Brain pericyte (primary cell): ENCODE data around the gene MBD3.

Experiments
- DNase-seq: peaks from one replicate; pipeline ENCODE4 v3.0.0-alpha.2; 2012; ENCODE audit warnings: low read depth, low spot score

Gene MBD3

DNA sequence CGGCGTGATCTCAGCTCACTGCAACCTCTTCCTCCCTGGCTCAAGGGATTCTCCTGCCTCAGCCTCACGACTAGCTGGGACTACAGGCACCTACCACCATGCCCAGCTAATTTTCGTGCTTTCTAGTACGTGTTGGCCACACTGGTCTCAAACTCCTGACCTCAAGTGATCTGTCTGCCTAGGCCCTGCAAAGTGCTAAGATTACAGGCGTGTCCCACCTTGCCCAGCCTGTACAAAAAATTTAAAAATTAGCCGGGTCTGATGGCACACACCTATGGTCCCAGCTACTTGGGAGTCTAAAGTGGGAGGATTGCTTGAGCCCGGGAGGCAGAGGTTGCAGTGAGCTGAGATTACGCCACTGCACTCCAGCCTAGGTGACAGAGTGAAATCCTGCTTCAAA lies 19.9 kb downstream of the MBD3 start:
- no peak for DNase-seq

DNA sequence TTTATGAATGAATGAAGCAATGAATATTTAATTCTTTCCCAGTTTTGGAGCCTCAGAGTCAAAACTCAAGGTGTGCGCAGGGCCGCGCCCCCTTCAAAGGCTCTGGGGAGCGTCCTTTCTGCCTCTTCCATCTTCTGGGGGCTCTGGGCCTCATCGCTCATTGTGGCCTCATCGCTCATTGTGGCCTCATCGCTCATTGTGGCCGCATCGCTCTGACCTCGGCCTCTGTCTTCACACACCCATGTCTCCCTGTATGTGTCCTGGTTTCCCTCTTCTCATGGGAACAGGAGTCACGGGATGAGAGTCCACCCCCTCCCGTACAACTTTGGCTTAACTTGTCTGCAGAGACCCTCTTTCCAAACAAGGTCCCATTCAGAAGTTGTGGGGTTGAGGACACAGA lies 21.3 kb downstream of the MBD3 start:
- DNase-seq, result no peak

DNA sequence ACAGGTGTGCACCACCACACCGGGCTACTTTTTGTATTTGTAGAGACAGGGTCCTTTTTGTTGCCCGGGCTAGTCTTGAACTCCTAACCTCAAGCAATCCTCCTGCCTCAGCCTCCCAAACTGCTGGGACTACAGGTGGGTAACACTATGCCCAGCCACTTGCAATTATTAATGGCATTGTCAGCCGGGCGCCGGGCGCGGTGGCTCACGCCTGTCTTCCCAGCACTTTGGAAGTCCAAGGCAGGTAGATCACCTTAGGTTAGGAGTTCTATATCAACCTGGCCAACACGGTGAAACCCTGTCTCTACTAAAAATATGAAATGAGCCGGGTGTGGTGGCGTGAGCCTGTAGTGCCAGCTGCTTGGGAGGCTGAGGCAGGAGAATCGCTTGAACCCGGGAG lies 21.8 kb downstream of the MBD3 start:
- no peak for DNase-seq

DNA sequence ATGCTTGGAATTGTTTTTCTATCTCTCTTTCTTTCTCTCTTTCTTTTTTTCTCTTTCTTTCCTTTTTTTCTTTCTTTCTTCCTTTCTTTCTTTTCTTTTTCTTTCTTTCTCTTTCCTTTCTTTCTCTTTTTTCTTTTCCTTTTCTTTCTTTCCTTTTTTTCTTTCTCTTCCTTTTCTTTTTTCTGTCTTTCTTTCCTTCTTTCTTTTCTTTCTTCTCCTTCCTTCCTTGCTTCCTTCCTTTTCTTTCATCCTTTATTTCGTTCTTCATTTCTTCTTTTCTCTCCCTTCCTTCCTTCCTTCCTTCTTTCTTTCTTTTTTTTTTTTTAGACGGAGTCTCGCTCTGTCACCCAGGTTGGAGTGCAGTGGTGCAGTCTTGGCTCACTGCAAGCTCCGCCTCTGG lies 22.7 kb downstream of the MBD3 start:
- no peak for DNase-seq

DNA sequence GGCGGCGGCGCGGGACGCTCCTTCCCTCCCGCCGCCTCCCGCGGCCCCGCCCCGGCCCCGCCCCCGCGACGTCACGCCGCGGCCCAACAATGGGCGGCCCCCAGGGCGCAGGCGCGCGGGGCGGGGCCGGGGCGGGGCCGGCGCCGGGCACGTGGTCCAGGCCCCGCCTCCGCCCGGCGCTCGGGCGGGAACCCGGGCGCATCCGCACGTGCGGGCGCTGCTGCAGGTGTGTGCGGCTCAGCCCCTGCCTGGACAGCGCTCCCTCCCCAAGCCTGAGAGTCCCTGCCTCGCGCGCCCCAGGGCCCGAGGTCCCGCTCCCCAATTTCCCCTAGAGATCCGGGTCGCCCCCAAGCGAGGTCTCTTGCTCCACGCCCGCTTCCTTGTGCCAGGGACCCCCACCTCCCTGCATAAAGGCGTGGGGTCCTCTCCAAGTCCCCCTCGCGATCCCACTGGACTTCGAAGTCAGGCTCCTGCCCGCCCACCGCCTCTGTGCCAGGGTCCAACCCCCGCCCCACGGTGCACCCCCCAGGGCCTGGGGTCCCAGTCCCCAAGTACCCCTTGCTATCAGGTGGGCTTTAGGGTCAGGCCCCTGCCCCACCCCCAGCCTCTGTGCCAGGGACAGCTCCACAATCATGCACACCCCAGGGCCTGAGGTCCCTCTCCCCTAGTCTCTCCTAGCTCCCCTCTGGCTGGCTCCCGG lies 24.2 kb downstream of the MBD3 start, which contains the start of gene MEX3D:
MEX3D (minus strand) TSS at position 6 of the 700 bp plus-strand sequence. CDS start 267 bp downstream, outside the sequence.
- DNase-seq, result no peak

DNA sequence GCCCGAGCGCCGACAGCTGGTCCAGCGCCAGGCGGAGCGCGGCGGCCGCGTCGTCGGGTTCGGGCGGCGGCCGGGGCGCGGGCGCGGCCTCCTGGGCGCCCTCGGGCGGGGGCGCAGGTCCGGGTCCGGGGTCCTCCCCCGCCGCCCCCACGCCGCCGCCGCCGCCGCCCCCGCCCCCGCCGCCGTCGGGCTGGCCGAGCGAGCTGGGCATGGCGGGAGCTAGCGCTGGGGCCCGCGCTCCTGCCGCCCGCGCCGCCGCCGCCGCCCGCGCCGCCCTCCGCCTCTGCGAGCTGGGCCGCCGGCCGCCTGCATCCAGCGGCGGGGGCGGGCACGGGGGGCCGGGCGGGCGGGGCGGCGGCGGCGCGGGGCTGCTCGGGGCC lies 24.8 kb downstream of the MBD3 start:
- DNase-seq, result no peak

DNA sequence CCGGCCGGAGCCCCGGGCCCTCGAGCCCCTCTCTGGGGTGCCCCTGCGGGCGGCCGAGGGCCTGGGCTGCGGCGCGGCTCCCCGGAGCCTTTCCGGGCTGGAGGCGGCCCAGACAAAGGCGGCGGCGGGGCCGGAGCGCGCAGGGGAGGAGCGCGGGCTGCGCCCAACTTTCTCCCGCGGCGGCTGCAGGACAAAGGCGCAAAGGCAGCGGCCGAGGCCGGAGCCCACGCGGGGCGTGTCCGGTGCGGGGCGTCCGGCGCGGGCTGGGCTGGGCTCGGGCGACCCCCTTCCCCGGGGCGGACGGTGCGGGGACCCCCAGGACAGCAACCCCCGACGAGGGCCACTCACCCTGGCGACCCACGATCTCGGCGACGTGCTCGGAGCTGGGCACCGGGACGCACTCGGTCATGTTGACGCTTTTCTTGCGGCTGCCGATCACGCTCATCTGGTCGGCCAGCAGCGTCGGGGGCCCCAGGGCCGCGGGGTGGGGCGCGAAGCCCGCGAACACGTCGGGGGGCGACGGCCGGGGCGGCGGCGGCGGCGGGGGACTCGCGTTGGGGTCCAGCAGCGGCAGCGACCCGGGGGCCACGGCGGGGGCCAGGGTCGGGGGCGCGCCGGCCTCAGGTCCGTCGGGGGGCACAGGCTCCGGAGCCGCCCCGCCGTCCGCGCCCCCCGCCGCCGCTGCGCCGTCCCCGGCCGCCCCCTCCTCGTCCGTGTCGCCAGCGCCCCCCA lies 25.4 kb downstream of the MBD3 start:
- no peak for DNase-seq

DNA sequence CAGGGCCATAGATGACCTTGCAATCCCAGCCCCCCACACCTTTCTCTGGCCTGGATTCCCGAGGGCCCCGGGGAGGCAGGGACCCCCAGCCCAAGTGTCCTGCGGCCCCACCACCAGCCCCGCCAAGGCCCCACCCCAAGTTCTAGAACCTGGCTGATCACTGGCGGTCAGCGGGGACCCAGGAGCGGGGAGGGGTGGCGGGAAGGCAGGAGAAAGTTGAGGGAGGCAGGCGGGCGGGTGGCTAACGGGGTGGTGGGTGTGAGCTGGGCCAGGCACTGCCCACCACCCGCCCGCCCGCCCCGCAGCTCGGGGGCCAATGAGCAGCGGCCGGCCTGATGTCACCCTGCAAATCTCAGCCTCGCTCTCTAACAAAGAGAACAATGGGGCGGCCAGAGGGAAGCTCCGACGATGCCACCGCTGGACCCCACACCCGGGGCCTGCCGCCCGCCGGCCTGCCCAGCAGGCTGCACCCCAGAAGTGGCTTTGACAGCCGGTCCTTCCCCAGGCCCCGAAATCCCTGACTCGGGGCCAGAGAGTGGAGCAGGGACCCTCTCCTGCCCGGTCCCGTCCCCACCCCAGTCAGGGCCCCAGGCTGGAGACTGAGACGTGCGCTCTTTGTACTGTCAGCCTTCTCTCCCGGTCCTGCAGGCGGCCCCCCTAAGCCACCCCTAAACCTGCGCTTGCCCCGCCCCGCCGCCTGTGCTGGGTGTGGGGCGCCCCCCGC lies 26.1 kb downstream of the MBD3 start:
- DNase-seq, result peak; percentile 41

DNA sequence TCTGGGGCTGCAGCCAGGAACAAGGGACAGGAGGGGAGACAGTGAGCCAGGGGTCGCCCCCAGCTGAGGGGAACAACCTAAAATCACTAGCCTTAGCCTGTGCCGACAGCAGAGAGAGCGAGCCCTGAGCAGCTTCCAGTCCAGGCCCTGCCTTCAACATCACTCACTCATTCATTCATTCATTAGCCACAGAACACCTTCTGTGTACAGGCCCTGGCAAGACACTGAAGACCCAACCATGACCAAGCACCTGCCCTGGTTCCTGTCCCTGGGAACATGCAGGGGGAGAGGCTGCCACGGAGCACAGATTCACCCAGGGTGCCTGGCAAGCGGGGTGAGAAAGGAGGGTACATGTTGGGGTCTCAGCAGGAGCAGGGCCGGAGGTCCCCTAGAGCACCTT lies 29.4 kb downstream of the MBD3 start:
- no peak for DNase-seq

DNA sequence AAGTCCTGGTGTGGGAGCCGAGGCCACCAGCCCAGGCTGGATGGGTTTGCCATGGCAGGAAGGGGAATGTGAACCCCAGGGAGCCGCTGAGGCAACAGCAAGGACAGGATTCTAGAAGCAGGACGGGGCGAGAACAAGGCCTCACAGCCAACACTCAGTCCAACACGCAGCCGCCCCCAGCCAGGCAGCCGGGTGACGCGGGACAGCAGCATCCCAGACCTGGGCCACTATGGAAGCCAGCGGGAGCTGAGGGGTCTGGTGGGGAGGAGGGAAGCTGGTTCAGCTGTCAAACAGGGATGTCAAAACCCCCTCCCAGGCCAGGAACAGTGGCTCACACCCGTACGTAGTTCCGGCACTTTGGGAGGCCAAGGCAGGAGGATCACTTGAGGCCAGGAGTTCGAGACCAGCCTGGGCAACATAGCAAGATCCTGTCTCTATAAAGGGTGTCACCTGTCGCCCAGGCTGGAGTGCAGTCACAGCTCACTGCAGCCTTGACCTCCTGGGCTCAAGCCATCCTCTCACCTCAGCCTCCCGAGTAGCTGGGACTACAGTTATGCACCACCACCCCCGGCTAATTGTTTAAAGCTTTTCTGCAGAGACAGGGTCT lies 31.3 kb downstream of the MBD3 start:
- no peak for DNase-seq

DNA sequence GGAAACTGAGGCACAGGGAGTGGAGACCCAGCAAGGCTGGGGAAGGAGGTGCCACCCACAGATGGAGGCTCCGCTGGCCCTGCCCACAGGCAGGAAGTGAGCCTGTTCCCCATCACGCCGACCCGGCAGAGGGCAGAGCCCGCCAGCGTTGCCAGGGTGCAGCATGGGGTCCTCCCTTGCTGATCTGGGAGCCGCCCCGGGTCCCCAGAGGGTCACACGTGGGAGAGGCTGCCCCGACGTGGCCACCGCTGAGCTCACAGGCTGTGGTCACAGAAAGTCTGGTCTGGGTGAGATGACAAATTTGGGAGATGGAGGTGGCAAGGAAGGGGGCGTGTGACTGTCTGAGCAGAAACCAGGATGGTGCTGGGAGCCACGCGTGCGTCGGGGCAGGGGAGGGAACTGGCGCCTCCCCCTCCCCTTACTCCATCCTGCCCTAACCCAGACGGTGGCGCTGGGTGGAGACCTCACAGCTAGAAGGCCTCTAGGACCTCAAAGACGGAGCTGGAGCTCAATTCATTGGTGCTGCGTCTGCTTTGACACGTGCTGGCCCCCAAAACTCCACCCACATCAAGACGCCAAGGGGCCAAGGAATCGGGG lies 32.3 kb downstream of the MBD3 start:
- DNase-seq, result no peak

DNA sequence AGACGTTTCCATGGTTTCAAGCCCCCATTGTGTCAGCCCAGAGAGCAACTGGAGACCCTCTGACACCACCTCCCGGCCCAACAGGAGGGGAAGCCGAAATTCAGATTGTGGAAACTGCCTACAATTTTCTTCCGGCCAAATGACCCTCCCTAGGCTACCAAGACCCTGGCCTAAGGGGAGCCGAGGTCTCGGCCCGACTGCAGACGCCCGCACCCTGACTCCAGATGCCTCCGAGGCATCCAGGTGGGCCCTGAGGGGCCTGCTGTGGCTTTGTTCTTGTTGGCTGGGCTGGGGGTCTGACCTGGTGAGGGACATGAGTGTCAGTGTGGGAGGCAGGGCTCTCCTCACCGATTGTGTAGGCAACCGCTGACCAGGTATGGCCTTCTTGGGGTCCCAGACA lies 34.1 kb downstream of the MBD3 start:
- no peak for DNase-seq

DNA sequence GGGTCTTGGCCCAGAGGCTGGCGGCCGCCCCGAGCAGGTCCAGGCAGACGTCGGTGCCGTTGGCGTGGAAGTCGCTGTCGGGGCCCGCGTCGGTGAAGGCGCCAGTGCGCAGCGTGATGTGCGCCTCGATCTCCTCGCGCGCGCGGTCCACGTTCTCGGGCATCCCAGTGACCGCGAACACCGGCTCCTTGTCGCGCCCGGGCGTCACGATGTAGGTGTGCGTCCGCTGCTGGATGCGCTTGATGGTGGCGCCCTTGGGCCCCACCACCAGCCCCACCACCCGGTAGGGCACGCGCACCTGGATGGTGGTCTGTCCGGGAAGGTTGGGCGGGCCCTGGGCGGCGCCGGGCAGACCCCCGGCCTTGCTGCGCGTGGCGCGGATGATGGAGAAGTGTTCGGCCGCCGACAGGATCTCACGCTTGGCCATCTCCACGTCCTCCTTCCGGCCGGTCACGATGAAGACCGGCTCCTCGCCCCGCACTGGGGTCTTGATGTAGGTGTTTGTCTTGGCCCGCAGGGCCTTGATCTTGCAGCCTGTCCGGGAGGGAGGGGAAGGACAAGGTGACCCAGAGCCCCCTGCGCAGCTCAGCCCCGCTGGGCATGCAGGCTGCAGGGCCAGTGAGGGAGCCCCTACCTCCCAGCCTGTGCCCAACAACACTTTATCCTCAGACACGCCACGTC lies 36.1 kb downstream of the MBD3 start:
- DNase-seq, result no peak

DNA sequence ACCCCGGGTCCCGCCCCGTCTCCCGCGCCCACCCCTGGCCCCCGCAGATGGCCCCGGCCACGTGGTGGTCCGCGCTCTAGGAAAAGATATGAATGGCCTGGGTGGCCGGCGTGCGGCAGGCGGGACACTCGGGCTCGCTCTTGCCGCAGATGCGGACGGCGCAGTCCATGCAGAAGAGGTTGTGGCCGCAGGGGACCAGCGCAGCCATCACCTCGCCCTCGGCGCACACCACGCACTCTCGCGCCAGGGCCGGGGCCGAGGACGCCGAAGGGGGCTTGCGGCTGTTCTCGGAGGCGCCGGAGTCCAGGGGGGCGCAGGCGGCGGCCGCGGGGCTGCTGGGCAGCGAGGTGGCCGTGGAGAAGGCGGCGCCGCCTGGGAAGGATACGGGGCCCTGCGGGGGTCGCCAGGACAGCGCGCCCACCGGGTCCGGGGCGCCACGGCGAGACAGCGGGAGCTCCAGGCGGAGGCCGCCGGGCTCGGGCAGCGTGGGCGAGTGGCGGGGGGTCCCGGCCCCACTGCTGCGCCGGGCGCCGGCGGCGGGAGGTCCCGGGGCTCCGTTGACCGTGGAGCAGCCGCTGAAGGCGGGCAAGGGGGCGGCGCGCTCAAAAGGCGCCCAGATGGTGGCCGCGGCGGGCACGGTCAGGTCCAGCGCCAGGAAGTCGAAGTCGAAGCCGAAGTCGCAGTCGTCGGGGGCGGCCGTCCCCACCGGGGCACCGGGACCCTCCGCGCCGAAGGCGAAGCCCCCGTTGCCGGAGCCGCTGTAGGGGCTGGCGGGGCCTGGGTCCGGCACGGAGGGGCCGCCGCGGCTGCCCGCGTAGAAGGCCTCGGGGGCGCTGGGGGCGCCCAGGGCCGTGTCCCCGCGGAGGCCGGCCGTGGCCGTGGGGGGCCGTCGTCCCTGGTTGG lies 36.9 kb downstream of the MBD3 start:
- no peak for DNase-seq

DNA sequence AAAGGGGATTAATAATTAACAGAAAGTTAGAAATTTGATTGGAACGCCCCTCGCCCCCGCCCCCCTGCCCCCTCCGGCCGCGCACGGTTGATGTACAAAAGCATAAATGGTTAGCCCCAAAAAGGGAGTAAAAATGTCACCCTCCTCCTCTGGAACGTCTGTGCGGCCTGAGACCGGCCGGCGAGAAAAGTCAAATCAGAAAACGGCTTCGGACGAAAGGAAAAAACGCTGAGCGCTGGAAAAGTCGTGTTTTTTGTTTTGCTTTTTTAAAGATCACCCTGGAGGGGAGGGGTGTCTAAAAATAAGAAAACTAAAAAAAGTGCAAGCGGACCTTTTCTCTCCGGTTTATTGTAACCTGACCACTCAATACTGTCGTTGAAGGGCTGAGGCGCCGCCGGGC lies 37.7 kb downstream of the MBD3 start:
- no peak for DNase-seq

DNA sequence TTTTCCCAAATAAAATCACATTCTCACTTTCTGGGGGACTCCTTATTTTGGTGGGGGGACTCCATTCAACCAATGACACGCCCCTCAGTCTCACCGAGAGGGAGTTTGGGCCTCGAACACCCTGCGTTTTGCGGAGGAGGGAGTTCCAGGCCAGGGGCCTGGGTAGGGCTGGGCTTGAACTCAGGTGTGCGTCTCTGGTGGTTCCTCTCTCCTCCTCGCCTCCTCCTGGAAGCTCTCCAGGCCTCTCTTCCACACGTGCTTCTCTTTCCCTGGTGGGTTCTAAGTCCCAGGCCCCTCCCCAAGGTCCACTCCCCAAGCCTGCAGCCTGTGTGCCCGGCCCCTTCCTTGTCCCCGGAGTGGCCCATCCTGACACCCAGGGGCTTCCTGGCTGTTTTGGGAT lies 39.2 kb downstream of the MBD3 start:
- DNase-seq, result no peak

DNA sequence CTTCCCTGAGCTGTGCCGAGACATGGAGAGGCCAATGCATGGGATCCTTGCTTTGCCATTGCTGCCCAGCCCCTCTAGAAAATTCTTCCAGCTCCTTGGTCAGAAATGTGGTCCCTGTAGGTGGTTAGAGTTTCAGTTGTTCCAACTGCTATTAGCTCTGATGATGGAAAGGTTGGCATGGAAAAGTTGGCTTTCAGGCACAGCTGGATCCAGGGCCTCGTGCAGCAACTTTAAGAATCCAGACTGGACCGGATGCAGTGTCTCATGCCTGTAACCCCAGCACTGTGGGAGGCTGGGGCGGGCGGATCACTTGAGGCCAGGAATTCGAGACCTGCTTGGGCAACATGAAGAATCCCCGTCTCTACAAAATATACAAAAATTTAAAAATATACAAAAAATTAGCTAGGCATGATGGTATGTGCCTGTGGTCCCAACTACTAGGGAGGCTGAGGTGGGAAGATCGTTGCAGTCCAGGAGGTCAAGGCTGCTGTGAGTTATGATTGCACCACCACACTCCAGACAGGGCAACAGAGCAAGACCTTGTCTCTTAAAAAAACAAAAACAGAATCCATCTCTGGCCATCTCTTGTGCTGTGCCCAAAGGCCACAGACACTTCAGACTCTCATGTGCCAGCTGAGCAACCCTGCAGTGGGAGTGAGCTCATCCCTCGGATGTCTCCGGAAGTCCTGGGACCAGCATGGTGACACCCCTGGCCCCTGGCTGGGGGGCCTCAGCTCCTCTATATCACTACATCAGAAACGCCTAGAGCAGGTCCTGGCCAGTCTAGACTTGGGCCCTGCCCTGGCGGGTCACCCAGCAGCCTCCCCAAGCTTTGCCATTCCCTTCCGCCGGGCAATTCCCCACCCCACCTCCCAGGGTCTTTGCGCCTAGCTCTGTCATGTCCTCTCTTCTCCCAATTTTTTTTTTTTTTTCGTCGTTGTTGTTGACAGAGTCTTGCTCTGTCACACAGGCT lies 41.3 kb downstream of the MBD3 start:
- DNase-seq, result no peak

DNA sequence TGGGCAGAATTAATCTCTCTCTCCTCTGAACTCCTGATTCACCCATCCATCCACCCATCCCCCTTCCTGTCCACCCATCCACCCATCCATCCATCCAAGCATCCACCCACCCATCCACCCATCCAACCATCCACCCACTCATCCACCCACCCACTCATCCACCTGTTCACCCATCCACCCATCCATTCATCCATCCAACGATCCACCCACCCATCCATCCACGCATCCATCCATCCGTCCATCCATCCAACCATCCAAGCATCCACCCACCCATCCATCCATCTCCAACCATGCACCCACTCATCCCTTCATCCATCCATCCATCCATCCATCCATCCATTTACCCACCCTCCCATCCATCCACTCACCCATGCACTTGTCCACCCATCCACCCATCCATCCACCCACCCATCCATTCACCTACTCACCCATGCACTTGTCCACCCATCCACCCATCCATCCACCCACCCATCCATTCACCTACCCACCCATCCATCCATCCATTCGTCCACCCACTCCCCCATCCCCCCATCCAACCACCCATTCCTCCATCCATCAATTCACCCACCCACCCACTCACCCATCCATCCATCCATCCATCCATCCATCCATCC lies 43.2 kb downstream of the MBD3 start:
- DNase-seq, result no peak
